SK-N-SH (cell line): Measurements from ENCODE around the gene ZNF346. TPM values are rescaled to one million over a fixed set of nuclear protein-coding genes. Genes with fewer than 3 reads are reported as not detected.

Experiments
- CTCF ChIA-PET: fragments of 300-600, 350-600 bp; formaldehyde crosslinking; extraction: SDS; loops from one replicate; lab custom pipeline; 2021; lab: Yijun Ruan, JAX
- POLR2A ChIA-PET: fragments of 350-600 bp; sonication (Branson Sonifier 250); formaldehyde crosslinking; extraction: SDS; loops from one replicate; lab custom pipeline; 2020; ENCODE audit warnings: antibody characterized with exemption, inconsistent platforms; lab: Yijun Ruan, JAX
- DNase-seq: peaks from one replicate; pipeline ENCODE4 v3.0.0; 2012
- H2AFZ ChIP-seq: fragments of 200-600 bp; sonication (generic); 2 replicates; pipeline ENCODE4 v1.8.1; 2016; ENCODE audit warnings: antibody characterized with exemption, mild to moderate bottlenecking, low read depth
- H3F3A ChIP-seq: fragments of 200-600 bp; sonication (generic); replicated peaks from 2 replicates; pipeline ENCODE3; 2016; ENCODE audit warnings: antibody characterized with exemption, mild to moderate bottlenecking; ENCODE audit not compliant: insufficient read depth
- H3K27ac ChIP-seq, 2 experiments: fragments of 200-500 bp in 1 of 2; fragments of 200-600 bp in 1 of 2; sonication (Bioruptor generic) in 1 of 2; sonication (generic), shearing (Covaris generic) in 1 of 2; 2 replicates each; pipeline versions ENCODE4 v1.5.1 to v1.6.1; 2014 to 2016; ENCODE audit warnings: low read depth in 2 of 2, inconsistent platforms in 1 of 2, low read length in 1 of 2, mild to moderate bottlenecking in 1 of 2, mixed read lengths in 1 of 2
- H3K27me3 ChIP-seq: fragments of 200-600 bp; sonication (generic), shearing (Covaris generic); 2 replicates; pipeline ENCODE4 v1.6.1; 2016; ENCODE audit warnings: mixed run types; ENCODE audit not compliant: insufficient read depth
- H3K36me3 ChIP-seq, 2 experiments: fragments of 200-500 bp in 1 of 2; fragments of 200-600 bp in 1 of 2; sonication (Bioruptor generic) in 1 of 2; sonication (generic) in 1 of 2; replicated peaks in 1 of 2; 2 replicates each; pipeline versions ENCODE3 to v1.5.1; 2014 to 2016; ENCODE audit warnings: low read length in 1 of 2, mild to moderate bottlenecking in 1 of 2; ENCODE audit not compliant: insufficient read depth in 2 of 2, control insufficient read depth in 1 of 2
- H3K4me1 ChIP-seq, 2 experiments: fragments of 200-500 bp in 1 of 2; fragments of 200-600 bp in 1 of 2; sonication (Bioruptor generic) in 1 of 2; sonication (generic), shearing (Covaris generic) in 1 of 2; 2 replicates each; pipeline versions ENCODE4 v1.5.1 to v1.6.1; 2014 to 2016; ENCODE audit warnings: low read depth in 1 of 2, low read length in 1 of 2, mixed run types in 1 of 2; ENCODE audit not compliant: insufficient read depth in 2 of 2, control insufficient read depth in 1 of 2
- H3K4me2 ChIP-seq: fragments of 200-600 bp; sonication (generic), shearing (Covaris generic); 2 replicates; pipeline ENCODE4 v1.6.1; 2017; ENCODE audit warnings: mixed run types
- H3K4me3 ChIP-seq, 2 experiments: fragments of 200-500 bp in 1 of 2; fragments of 200-600 bp in 1 of 2; sonication (Bioruptor generic) in 1 of 2; sonication (generic), shearing (Covaris generic) in 1 of 2; 2 replicates each; pipeline versions ENCODE4 v1.5.1 to v1.8.1; 2014 to 2016; ENCODE audit warnings: low read depth in 2 of 2, inconsistent platforms in 1 of 2, low read length in 1 of 2, mild to moderate bottlenecking in 1 of 2, mixed read lengths in 1 of 2, moderate library complexity in 1 of 2
- H3K79me2 ChIP-seq: fragments of 200-600 bp; sonication (generic); 2 replicates; pipeline ENCODE4 v1.8.1; 2017; ENCODE audit warnings: mild to moderate bottlenecking; ENCODE audit not compliant: insufficient read depth
- H3K9ac ChIP-seq: fragments of 200-600 bp; sonication (generic); 2 replicates; pipeline ENCODE4 v1.6.1; 2017; ENCODE audit warnings: mixed run types
- H3K9me2 ChIP-seq: fragments of 200-600 bp; sonication (generic); 2 replicates; pipeline ENCODE4 v1.6.1; 2017; ENCODE audit warnings: mixed run types
- H3K9me3 ChIP-seq: fragments of 200-600 bp; sonication (generic); 2 replicates; pipeline ENCODE4 v1.6.1; 2017; ENCODE audit warnings: mixed run types, mild to moderate bottlenecking, moderate library complexity
- H4K20me1 ChIP-seq: fragments of 200-600 bp; sonication (generic); 2 replicates; pipeline ENCODE4 v1.6.1; 2017; ENCODE audit warnings: mild to moderate bottlenecking, mixed run types; ENCODE audit not compliant: insufficient read depth
- CTCF ChIP-seq: fragments of 200-600 bp; sonication (generic); IDR thresholded peaks from 2 replicates; pipeline ENCODE4 v1.6.1; 2017; ENCODE audit warnings: antibody characterized with exemption, mild to moderate bottlenecking, moderate library complexity
- FOSL2 ChIP-seq: IDR thresholded peaks from 2 replicates; pipeline ENCODE4 v1.4.0; 2012; ENCODE audit warnings: low read depth, mild to moderate bottlenecking, moderate library complexity, borderline replicate concordance
- JUND ChIP-seq: IDR thresholded peaks from 2 replicates; pipeline ENCODE4 v1.4.0; 2012
- MAX ChIP-seq: IDR thresholded peaks from 2 replicates; pipeline ENCODE4 v1.4.0; 2012; ENCODE audit warnings: low read depth
- MEF2A ChIP-seq: IDR thresholded peaks from 2 replicates; pipeline ENCODE4 v1.4.0; 2012; ENCODE audit warnings: low read depth, borderline replicate concordance
- MXI1 ChIP-seq: IDR thresholded peaks from 2 replicates; pipeline ENCODE4 v1.6.1; 2012; ENCODE audit warnings: mild to moderate bottlenecking, low read depth, low read length, improper control_type of control experiment
- PBX3 ChIP-seq: IDR thresholded peaks from 2 replicates; pipeline ENCODE4; 2012
- RAD21 ChIP-seq: IDR thresholded peaks from 2 replicates; pipeline ENCODE4 v1.6.1; 2012; ENCODE audit warnings: mild to moderate bottlenecking, low read length
- RCOR1 ChIP-seq: fragments of 150-350 bp; IDR thresholded peaks from 2 replicates; pipeline ENCODE4 v1.6.1; 2017; ENCODE audit warnings: antibody characterized with exemption, low read length
- RFX5 ChIP-seq: IDR thresholded peaks from 2 replicates; pipeline ENCODE4 v1.6.1; 2012; ENCODE audit warnings: mild to moderate bottlenecking, improper control_type of control experiment, low read length
- SMC3 ChIP-seq: IDR thresholded peaks from 2 replicates; pipeline ENCODE4 v1.6.1; 2012; ENCODE audit warnings: low read depth, low read length, improper control_type of control experiment
- TEAD4 ChIP-seq: IDR thresholded peaks from 2 replicates; pipeline ENCODE4 v1.4.0; 2012; ENCODE audit warnings: mild to moderate bottlenecking, borderline replicate concordance; ENCODE audit not compliant: insufficient read depth
- YY1 ChIP-seq: IDR thresholded peaks from 2 replicates; pipeline ENCODE4 v1.4.0; 2012; ENCODE audit warnings: low read depth, mild to moderate bottlenecking
- ZBTB33 ChIP-seq: IDR thresholded peaks from 2 replicates; pipeline ENCODE4 v1.4.0; 2012; ENCODE audit warnings: low read depth, borderline replicate concordance
- WGBS: methylation state at CpG from one replicate; pipeline ENCODE4 v1.1.6; 2017; ENCODE audit warnings: low lambda C conversion rate; 5-methylcytosine and 5-hydroxymethylcytosine counted together
- polyA plus RNA-seq, 3 experiments: library from polyadenylated mRNA; depleted of rRNA; stranded (reverse); fragments of >200 nt; gene quantifications; 2 replicates each; pipeline ENCODE4 v1.2.3, GENCODE V29; 2012

ZNF346 gene
- polyA plus RNA-seq, 1 of the 3 experiments (the other 2 are of a cell fraction) = 15.1 TPM

GRCh38 chr5:176994460-176995121 lies 27.9 kb upstream of the ZNF346 start:
- TF ChIP-seq RCOR1 (no peak), MEF2A (no peak), JUND (no peak), ZBTB33 (no peak), SMC3 (no peak), RAD21 (no peak), FOSL2 (no peak), PBX3 (no peak), RFX5 (no peak), YY1 (no peak), TEAD4 (no peak), CTCF (no peak), MXI1 (no peak), MAX (no peak)
- TF ChIP-seq, all 33 proteins: peak for 0
- no peak overlapping the region for H3K4me2 ChIP-seq
- no peak overlapping the region for H3K27ac ChIP-seq
- 91% methylated on average over 7 of the region's 7 CpGs for WGBS
- H3K9ac ChIP-seq = no peak overlapping the region
- H2AFZ ChIP-seq = no peak overlapping the region
- H3K79me2 ChIP-seq = peaks cover 100% of the 10 kb centered on the region
- H4K20me1 ChIP-seq = peaks cover 92% of the 10 kb centered on the region
- CTCF ChIA-PET = interaction anchor here (1.0 to 1.2 kb wide), 2 partner anchors 182 to 334 kb away, joined by 3 to 4 read pairs; no protein-coding TSS in a partner anchor
- H3K36me3 ChIP-seq = no peaks in the 10 kb centered on the region
- POLR2A ChIA-PET = interaction anchor here (1.1 kb wide), 1 partner anchor 11 kb away, joined by 4 read pairs; no protein-coding TSS in a partner anchor
- no peaks in the 10 kb centered on the region for H3K9me2 ChIP-seq
- H3K9me3 ChIP-seq = no peaks in the 10 kb centered on the region
- H3K4me3 ChIP-seq = no peak overlapping the region
- no peaks in the 10 kb centered on the region for H3K27me3 ChIP-seq
- no peak for DNase-seq
- 0 out of 4 replicates have a peak, but pooled peaks cover 0 to 5% of the 10 kb centered on the region in 2 experiments for H3K4me1 ChIP-seq
- H3F3A ChIP-seq = peaks cover 17% of the 10 kb centered on the region
